ENCODE measurements around the gene STON1. TPM values are rescaled to one million over a fixed set of nuclear protein-coding genes. Genes with fewer than 3 reads are reported as not detected.

Gene STON1
- total and polyA plus RNA-seq, 2 of the 4 experiments (the other 2 are of a cell fraction) = 4.0 to 5.7 TPM

GRCh38 chr2:48528431-48528830, 1.5 kb upstream of the STON1 start:
- Histone ChIP-seq H4K8ac (ENCODE audit: low read depth in 2 of 2, low read length in 2 of 2) (no peak overlapping the region), H3K79me1 (ENCODE audit: low read depth in 1 of 2, low read length in 2 of 2) (peaks cover 4 to 17% of the 10 kb centered on the region in 2 experiments; a peak in 3 of 4 replicates), H2AFZ (replicated peaks; ENCODE audit: low read length, poor library complexity) (no peak overlapping the region), H3K56ac (ENCODE audit: extremely low read depth, insufficient read depth, low read length) (no peak overlapping the region), H3K9me1 (ENCODE audit: insufficient read depth, low read length) (peaks cover 13% of the 10 kb centered on the region), H4K20me1 (ENCODE audit: insufficient read depth, low read length) (peaks cover 4% of the 10 kb centered on the region; the same call in 1 of the 2 replicates), H3K23ac (ENCODE audit: low read depth, low read length) (no peak overlapping the region), H3K9ac (ENCODE audit: low read depth, low read length) (no peak overlapping the region), H3K36me3 (ENCODE audit: control insufficient read depth, insufficient read depth, low read length) (no peaks in the 10 kb centered on the region), H3K4me1 (ENCODE audit: control insufficient read depth, insufficient read depth, low read length) (peaks cover 12% of the 10 kb centered on the region), H4K91ac (ENCODE audit: insufficient read depth, low read depth, low read length) (no peak overlapping the region), H3K4me3 (ENCODE audit: insufficient read depth, low read depth, low read length) (no peak overlapping the region), H2BK15ac (ENCODE audit: low read depth, low read length) (no peak overlapping the region), H3K18ac (ENCODE audit: low read depth, low read length) (no peak overlapping the region), H2BK5ac (ENCODE audit: low read depth, low read length, poor library complexity, severe bottlenecking) (no peak overlapping the region), H2BK20ac (ENCODE audit: low read depth, low read length) (no peak overlapping the region), H3K14ac (replicated peaks; ENCODE audit: low read depth, low read length) (no peak overlapping the region), H4K5ac (ENCODE audit: low read depth, low read length) (no peak overlapping the region), H3K4ac (ENCODE audit: low read depth, low read length) (no peak overlapping the region), H3K27ac (ENCODE audit: insufficient read depth, low read length) (no peak overlapping the region), H3K27me3 (ENCODE audit: control insufficient read depth, insufficient read depth, low read length) (peaks cover 2% of the 10 kb centered on the region; the same call in 1 of the 2 replicates), H3K4me2 (ENCODE audit: low read depth, low read length) (no peak overlapping the region), H2AK5ac (ENCODE audit: low read depth, low read length) (peak overlapping the region; percentile 35; the same call in 1 of the 2 replicates), H2BK120ac (ENCODE audit: low read depth, low read length) (no peak overlapping the region), H3K9me3 (ENCODE audit: control insufficient read depth, insufficient read depth, low read length) (no peaks in the 10 kb centered on the region), H2AK9ac (replicated peaks; ENCODE audit: low read depth, low read length, poor library complexity) (no peak overlapping the region)
- DNase-seq = no peak
- intact Hi-C loops (cut with micrococcal nuclease) = no loop called here
- dilution Hi-C loops (cut with HindIII; ENCODE audit: low sequenced_read_pairs, unreplicated experiment) = no loop called here
- BruUV-seq (replicated peaks) = no TSS peak
- in situ Hi-C loops (cut with MboI; ENCODE audit: low sequenced_read_pairs) = no loop called here
- ATAC-seq (ENCODE audit: low read depth) = no peak
- CTCF ChIA-PET = no interaction called here
- TF ChIP-seq MAFK (IDR thresholded peaks at IDR 0.05; ENCODE audit: low read depth, low read length) = no peak
- POLR2A ChIA-PET (ENCODE audit: unreplicated experiment) = no interaction called here
- WGBS, 2 experiments (ENCODE audit: extremely low coverage in 2 of 2, insufficient read length in 1 of 2) = no CpG with 5 or more reads among the region's 5 CpGs
